BE2C (cell line): Measurements from ENCODE around the gene METRN.

Source experiments
- DNase-seq: peaks from one replicate; pipeline ENCODE4 v3.0.0-alpha.2; 2020
- H3K27me3 ChIP-seq: fragments of 250-450 bp; sonication (Bioruptor Pico); 2 replicates; pipeline ENCODE4 v1.5.1; 2020; ENCODE audit warnings: mild to moderate bottlenecking
- H3K36me3 ChIP-seq: fragments of 250-450 bp; sonication (Bioruptor Pico); 2 replicates; pipeline ENCODE4 v1.5.1; 2020; ENCODE audit warnings: mild to moderate bottlenecking
- H3K4me1 ChIP-seq: fragments of 250-450 bp; sonication (Bioruptor Pico); 2 replicates; pipeline ENCODE4 v1.5.1; 2020
- H3K4me3 ChIP-seq: 2 replicates; pipeline ENCODE4 v1.5.1; 2011; ENCODE audit warnings: low read depth, low read length
- H3K9me3 ChIP-seq: fragments of 250-450 bp; sonication (Bioruptor Pico); 2 replicates; pipeline ENCODE4 v1.5.1; 2020
- TF ChIP-seq, protein P1 (sequence below): IDR thresholded peaks from 2 replicates; pipeline ENCODE4 v1.5.1; 2012; ENCODE audit warnings: mild to moderate bottlenecking, low read depth, low read length

The METRN gene

DNA sequence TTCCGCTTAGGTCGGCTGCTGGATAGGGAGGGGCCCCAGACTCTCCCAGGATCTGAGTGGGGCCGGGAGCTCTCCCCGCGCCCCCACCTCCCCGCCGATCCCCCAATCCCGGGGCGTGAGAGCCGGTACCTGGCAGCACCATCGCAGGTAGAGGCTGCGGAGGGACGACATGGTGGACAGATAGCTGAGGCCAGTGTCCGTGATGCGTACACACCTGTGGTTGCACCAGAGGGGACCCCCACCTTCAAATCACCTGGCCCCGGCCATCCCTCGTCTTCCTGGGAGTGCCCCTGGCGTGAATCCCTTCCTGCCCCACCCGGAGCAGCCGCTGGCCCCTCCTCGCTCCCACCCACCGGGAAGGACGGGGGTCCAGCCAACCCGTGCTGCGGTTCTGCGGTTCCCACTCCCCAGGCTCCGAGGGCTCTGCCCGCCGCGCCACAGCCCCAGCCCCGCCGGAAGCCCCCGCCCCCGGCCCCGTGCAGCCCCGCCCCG lies 20.0 kb upstream of the METRN start:
- no peaks in the 10 kb centered on the region for H3K9me3 ChIP-seq
- TF ChIP-seq, protein P1, sequence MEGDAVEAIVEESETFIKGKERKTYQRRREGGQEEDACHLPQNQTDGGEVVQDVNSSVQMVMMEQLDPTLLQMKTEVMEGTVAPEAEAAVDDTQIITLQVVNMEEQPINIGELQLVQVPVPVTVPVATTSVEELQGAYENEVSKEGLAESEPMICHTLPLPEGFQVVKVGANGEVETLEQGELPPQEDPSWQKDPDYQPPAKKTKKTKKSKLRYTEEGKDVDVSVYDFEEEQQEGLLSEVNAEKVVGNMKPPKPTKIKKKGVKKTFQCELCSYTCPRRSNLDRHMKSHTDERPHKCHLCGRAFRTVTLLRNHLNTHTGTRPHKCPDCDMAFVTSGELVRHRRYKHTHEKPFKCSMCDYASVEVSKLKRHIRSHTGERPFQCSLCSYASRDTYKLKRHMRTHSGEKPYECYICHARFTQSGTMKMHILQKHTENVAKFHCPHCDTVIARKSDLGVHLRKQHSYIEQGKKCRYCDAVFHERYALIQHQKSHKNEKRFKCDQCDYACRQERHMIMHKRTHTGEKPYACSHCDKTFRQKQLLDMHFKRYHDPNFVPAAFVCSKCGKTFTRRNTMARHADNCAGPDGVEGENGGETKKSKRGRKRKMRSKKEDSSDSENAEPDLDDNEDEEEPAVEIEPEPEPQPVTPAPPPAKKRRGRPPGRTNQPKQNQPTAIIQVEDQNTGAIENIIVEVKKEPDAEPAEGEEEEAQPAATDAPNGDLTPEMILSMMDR, result no peak
- no peak overlapping the region for H3K4me3 ChIP-seq
- H3K27me3 ChIP-seq, result no peaks in the 10 kb centered on the region
- no peaks in the 10 kb centered on the region for H3K4me1 ChIP-seq
- no peak for DNase-seq
- H3K36me3 ChIP-seq, result peaks cover 9% of the 10 kb centered on the region

DNA sequence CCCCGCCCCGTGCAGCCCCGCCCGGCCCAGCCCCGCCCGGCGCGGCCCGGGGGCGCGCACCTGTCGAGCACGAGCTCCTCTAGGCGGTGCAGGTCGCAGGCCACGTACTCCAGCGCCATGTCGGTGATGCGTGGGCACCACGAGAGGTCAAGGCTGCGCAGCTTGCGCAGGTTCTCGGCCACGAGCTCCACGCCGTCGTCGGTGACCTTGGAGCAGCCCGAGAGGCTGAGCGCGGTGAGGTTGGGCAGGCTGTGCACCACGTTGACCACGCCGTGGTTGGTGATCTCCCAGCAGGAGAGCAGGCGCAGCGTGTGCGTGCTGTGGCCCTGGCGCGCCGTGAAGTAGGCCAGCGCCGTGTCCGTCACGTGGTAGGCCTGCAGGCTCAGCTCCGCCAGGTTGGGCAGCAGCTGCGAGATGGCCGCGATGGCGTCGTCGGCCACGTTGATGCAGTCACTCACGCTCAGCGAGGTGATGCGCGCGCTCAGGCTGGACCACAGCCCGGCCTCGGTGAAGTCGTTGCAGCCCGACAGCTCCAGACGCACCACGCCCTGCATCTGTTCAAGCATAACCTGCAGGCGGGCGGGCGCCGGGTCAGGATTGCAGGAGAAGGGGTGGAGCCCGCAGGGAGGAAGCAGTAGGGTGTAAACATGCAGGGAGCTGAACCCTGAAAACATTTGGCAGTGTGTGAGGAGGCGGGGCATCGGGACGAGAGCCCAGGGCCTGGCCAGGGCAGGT lies 19.4 kb upstream of the METRN start:
- Histone ChIP-seq H3K4me3 (no peak overlapping the region), H3K36me3 (peaks cover 9% of the 10 kb centered on the region), H3K9me3 (no peaks in the 10 kb centered on the region), H3K27me3 (no peaks in the 10 kb centered on the region), H3K4me1 (no peaks in the 10 kb centered on the region)
- TF ChIP-seq, protein P1, result no peak
- DNase-seq, result no peak

DNA sequence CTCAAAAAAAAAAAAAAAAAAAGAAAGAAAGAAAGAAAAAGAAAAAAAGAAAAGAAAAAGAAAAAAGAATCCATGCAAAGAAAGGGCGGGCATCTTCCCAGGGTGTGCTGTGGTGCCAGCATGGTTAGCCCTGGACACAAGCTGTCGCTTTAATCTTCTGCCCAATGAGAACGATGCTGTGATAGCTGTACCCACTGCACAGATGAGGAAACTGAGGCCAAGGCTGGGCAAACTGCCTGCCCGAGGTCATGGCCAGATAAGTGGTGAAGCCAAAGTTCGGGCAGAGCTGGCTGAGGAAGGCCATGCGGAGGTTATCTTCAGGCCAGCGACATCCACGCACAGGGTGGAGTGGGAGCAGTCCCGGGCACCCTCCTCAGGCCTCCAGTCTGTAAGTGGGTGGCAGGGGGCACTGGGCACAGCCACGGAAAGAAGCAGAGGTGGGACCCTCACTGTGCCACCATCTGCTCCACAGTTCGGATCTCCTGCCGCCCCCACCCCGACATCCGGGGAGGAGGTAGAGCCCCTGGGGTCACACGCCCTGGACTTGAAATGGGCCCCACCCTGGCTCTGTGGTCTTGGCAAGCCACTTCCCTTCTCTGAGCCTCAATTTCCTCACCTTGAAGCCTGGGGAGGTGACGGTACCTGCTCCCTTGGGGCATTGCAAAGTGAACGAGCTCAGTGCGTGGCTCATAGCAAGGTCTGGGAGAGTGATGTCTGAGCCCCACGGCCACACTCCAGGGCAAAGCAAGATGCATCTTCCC lies 15.8 kb upstream of the METRN start:
- H3K36me3 ChIP-seq, result peaks cover 18% of the 10 kb centered on the region
- no peak overlapping the region for H3K4me3 ChIP-seq
- no peaks in the 10 kb centered on the region for H3K4me1 ChIP-seq
- TF ChIP-seq, protein P1, result no peak
- H3K9me3 ChIP-seq, result no peaks in the 10 kb centered on the region
- H3K27me3 ChIP-seq, result no peaks in the 10 kb centered on the region
- no peak for DNase-seq

DNA sequence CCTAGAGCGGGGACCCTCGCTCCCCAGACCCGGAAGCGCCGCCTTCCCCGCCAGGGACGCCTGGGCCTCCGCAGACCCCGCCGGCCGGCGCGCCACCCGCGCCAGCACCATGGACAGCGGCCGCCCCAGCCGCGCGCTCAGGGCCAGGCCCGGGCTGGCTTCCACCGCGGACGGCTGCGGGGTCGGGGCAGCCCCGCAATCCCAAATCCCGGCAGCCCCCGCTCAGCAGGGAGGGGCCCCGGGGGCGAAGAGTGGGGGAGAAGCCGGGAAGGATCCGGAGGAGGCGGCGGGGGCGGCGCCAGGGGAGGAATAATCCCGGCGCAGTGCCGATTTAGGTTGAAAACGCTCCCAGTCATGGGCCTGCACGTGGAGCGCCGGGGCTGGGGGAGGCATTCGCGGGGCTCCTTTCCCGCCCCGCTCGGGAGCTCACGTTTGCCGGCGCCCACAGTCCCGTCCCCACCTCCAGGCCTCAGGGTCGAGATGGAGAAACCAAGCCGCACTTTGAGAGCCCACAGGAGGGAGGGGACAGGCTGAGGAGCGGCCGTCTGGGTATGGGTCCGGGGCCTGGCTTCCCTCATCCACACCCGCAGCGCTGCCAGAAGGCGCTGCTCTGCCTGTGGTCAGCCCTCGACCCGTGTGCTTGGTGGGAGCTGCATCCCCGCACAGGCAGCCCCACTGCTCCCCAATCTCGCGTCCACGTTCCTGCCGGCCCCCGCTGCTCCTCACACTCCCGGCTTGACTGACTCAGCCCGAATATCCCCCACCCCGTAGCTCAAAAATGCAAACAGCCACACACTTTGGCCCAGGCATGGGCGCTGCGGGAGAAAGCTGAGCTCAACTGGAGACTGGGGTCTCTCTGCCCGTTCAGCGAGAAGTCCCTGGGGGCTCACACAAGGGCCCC lies 14.0 kb upstream of the METRN start:
- H3K4me3 ChIP-seq, result no peak overlapping the region
- no peak for DNase-seq
- H3K4me1 ChIP-seq, result peaks cover 3% of the 10 kb centered on the region; the same call in 1 of the 2 replicates
- H3K36me3 ChIP-seq, result peaks cover 12% of the 10 kb centered on the region
- no peaks in the 10 kb centered on the region for H3K9me3 ChIP-seq
- no peaks in the 10 kb centered on the region for H3K27me3 ChIP-seq
- TF ChIP-seq, protein P1, result no peak

DNA sequence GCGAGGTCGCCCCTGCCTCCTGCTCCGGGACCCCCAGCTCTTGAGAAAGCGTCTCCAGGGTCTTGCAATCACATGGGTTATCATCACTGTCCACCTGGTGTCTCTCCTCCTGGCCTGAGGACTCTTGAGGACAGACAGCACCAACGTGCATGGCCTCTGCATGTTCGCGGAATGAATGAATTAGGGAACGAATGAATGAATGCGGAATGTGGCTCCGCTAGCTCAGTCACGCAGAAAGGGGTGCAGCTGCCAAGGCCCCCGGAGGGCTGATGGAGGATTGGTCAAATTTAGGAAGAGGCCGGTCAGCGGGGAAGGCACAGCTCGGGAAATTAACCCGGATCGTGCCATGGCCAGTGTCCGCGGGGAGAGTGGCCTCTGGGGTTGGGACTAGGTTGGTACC lies 12.6 kb upstream of the METRN start:
- TF ChIP-seq, protein P1, result no peak
- H3K27me3 ChIP-seq, result no peaks in the 10 kb centered on the region
- DNase-seq, result no peak
- H3K4me3 ChIP-seq, result no peak overlapping the region
- H3K4me1 ChIP-seq, result peaks cover 3% of the 10 kb centered on the region; the same call in 1 of the 2 replicates
- H3K36me3 ChIP-seq, result peaks cover 12% of the 10 kb centered on the region
- no peaks in the 10 kb centered on the region for H3K9me3 ChIP-seq
